GM10847 (cell line): ENCODE data around the gene GCSH.

ENCODE experiments used
- POLR2A ChIP-seq: IDR thresholded peaks from 2 replicates; pipeline ENCODE4 v1.6.1; 2011; ENCODE audit not compliant: insufficient read length; ENCODE audit errors: extremely low read depth

GCSH gene

DNA sequence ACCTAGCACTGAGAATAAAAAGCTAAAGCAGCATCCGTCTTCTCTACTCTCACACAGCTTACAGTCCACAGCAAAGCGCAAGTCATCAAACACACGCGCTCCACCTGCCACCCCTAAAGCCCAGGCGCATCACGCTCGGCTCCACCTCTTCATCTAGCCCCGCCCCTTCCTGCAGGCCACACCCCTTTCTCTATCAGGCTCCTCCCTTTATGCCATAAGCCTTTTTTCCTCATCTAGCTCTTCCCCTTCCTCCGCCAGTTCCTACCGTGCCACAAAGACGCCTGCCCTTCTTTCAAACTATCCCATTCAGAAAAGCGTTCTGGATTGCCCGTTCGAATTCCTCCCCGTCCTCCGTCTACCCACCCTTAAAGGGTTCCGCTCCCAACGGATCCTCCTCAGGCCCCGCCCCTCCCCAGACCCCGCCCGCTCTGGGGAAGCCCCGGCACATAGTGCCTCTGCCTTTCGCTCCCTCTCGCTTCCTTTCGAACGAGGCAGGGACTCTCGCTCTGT is 19.6 kb downstream of the GCSH start:
- no peak for TF ChIP-seq POLR2A

DNA sequence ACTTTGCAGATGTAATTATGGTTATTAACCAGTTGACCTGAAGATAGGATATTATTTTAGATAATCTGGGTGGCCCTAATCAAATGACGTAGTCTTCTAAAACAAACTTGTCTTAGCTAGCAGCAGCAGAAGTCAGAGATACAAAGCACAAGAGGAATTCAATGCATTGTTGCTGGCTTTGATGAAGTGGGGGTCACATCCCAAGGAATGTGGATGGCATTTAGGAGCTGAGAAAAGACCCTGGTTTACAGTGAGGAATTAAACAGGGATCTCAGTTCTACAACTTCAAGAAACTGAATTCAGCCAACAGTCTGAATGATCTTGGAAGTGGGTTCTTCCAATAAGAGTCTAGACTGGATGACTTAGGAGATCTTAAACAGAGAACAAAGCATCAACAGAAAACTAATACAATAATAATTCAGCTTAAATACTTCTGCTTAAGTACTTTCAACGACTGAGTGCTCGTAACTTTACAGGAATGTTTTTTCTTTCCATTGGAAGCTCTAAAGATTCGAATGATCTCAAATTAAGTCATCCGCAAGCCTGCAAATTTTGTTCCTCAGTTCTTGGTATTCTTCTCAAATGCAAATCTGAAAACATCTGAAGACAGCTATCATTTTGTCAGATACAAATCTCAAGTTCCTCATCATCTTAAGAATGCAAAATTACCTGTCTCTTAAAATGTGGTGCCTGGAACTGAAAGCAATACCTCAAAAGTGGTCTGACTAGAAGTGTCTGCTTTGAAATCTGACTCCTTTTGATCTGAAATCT is 22.4 kb downstream of the GCSH start:
- no peak for TF ChIP-seq POLR2A

DNA sequence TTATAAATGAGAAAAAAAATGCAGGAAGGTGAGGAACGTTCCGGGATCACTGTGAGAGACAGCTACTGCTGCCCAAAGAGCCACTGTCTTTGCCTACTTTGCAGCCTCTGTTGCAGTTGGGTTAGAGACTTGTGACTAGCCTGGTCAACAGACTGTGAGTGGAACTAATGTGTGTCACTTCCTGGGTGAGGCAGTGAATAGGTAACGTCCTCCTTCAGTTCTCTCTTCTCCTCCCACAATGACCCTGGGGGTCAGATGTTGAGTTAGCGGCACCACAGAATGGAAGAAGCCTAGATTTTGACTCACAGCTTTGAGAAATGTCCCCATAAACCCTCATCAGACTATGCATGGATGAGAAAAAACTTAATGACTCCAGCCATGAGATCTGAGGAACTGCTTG is 24.4 kb downstream of the GCSH start:
- no peak for TF ChIP-seq POLR2A

DNA sequence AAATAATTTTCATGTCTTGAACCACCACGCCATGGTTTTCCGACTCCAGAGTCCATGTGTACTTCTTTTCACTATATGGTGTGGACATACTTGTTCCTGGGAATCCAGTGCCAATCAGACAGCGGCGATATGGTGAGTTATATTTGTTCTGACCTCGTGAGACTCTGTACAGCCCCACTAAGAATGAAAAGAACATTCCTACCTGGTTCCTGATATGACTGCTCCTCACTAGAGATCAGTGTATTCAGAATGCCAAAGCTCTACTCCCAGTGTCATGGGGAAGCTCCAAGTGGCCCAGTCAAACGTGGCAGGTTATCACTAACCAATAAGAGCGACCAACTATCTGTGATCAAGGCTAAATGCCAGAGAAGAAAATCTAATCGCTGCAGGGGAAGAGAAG is 25.2 kb downstream of the GCSH start:
- no peak for TF ChIP-seq POLR2A

DNA sequence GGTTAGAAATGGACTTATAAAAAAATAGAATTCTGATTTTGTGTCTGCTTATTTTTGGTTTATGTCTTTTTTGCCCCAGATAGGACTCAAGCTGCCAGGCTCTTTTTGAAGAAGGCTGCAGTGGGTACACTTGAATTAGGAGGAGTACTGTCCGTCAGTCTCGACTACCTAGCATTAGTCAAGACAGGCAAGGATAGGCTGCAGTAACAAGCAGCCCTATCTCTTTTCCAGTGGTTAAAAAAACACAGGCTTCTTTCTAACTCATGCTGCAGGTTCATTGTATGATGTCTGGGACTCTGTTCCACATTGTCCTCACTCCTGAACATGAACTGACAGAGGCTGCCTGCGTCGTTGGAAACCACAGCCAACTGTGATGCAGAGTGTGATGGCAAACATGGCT is 27.1 kb downstream of the GCSH start:
- no peak for TF ChIP-seq POLR2A

DNA sequence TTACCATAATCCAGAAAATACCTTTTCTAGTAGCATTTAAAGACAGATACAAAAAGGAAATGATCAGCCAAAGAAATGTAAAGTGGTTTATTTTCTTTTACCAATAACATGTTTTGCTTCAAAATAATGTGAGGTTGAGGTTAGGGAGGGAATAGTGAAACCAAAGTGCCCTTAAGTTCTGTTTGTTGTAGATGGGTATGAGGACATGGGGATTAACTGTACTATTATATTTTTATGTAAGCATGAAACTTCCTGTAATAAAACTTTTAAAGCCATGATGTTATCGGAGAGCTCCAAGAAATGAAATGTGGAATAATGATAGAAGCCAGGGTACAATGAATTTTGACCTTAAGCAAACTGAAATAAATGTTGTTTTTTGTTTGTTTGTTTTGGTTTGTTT is 29.0 kb downstream of the GCSH start:
- no peak for TF ChIP-seq POLR2A

DNA sequence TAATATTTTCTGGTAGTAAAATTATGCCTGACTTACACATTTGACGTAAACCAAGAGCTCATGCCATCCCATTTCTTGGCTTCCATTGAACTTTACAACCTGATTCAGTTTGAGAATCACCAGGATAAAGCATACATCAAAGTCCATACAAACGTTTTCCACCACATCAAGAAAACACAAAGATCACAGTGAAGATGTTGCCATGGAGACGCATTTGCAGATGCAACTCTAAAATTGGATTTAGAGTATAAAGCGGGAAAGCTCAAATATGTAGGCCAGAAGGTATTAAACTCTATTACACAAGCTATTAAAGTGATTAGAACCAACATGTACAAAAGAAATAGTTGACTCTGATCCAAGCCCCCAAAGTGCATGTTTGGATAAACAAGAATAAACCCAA is 29.5 kb downstream of the GCSH start:
- TF ChIP-seq POLR2A = no peak

- TF ChIP-seq POLR2A = no peak
Observed at GRCh38 chr16:81061871-81062608, 34.2 kb downstream of the GCSH start.

- TF ChIP-seq POLR2A = no peak
Observed at GRCh38 chr16:81061307-81061640, 34.9 kb downstream of the GCSH start.

DNA sequence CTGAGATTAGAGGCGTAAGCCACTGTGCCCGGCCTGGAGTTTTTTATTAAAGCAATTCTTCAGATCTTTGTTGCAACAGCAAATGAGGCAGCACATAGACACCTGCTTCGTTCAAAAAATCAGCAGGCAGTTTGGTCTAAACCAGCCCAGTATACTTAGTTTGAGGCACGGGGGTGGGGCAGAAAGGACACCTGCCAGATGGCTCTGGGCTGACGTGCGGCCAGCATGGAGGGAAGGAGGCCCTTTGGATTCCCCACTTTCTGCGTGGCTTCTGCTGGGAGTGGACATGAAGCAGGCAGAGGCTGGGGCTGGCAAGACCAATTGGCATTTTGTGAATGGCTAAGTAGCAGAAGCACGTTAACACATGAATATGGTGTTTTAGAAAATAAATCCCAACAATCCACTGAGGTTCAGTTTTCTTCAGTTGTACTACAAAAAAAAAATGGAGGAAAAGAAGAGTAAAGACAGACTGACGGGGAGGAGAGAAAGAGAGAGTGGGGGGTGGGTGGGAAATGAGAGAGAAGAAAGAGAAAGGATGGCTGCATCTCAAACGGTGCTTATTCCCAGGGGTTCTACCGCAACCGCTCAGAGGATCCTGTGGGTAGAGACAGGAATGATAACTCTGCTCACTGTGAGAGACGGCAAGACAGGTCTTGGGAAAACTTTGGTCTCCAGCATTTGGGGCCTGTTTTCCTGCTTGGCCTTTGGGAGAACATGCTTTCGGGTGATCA is 35.5 kb downstream of the GCSH start:
- no peak for TF ChIP-seq POLR2A

GRCh38 chr16:81053761-81054160 is 42.4 kb downstream of the GCSH start:
- no peak for TF ChIP-seq POLR2A

DNA sequence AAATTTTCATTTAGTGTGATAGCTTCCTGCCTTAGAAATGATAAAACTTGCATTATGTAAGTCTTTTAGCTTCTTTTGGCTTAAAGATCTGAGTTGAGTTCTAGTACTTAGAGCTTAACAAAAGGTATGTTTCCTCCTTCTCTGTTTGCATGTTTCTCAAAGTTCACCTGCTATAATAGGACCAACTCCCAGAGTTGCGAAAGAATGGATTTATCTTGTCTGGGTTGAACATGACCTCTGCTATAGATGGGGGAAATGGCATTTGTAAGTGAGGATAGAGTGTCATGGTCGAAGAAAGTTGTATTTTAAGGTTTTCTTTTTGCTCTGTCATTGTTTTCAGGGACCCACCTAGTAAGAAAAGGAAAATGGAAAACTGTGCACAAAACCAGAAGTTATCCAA is 53.4 kb downstream of the GCSH start:
- TF ChIP-seq POLR2A = no peak

DNA sequence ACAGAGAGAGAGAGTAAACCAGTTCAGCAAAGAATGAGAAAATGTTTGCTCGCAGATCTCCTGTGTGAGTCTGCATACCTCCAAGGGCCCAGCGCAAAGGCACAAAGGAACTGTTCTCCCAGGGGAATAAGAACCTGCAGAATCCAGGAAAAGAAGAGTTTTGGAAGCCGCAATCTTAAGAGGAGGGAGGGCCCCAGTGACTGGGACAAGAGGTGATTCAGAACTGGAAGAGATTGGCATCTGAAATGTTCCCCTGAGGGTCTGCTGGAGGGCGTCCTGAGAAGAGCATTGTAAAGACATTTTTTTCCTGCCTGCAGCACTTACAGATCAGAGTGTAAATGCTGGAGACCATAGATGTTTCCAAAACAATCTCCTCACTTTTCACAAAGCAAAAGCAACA is 54.5 kb downstream of the GCSH start:
- TF ChIP-seq POLR2A = no peak

- TF ChIP-seq POLR2A = no peak
Observed at GRCh38 chr16:81040842-81041241, 55.4 kb downstream of the GCSH start.

GRCh38 chr16:81040131-81040530 is 56.1 kb downstream of the GCSH start:
- no peak for TF ChIP-seq POLR2A

DNA sequence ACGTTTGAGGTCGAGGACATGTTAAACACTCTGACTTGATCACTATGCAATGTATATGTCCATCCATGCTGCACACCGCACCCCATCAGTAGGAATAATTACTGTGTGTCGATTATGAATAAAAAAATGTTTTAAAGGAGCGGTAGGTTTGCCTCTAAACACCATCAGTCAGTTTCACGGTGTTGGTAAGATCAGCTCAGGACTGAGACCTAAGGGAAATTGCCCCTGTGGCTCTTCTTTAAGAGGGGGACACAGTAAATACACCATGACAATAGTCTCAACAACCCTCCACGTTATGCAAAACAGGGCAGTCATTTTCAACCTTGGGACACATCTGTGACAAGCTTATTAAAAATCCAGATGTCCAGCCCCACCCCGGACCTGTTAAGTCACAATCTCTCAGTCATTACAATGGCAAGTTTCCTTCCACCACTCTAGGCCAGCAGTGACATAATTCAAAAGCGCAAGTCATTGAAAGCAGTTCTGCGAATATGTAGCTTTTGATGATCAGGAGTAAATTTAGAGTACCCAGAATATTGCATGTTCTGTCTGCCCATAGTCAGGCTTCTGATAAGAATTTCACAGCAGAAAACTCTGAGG is 59.3 kb downstream of the GCSH start:
- no peak for TF ChIP-seq POLR2A
